ENCODE measurements around the gene INHBE. TPM values are rescaled to one million over a fixed set of nuclear protein-coding genes. Genes with fewer than 3 reads are reported as not detected.
A peak's percentile ranks its signal among the peaks of the same experiment; 100 is the strongest.

INHBE gene
- total RNA-seq, 4 donors from 2014 or later: not detected

DNA sequence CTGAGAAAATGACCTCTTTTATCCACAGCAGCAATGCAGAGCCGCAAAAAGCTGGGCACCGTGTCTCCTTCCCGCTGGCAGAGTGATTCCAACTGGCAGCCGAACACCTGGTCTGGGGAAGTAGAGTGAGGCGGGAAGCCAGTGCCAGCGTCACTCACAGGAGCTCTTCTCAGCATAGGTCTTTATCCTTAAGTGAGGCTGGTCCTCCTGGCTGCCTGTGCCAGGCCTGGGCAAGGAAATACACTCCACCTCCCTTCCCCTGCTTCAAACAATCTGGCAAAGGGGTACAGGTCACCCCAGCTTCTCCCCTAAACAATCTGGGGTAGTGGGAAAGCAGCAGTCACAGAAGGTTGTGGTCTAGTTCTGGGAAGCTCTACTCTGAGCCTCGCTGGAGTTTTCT lies 19.8 kb downstream of the INHBE start:
- no peaks in the 10 kb centered on the region for H3K36me3 ChIP-seq
- H3K4me3 ChIP-seq: peak overlapping the region in 1 of 4 donors; percentile 44
- intact Hi-C loops (cut with DNase I; ENCODE audit: low total_unique reads) (no loop called here), in situ Hi-C loops (cut with MboI; ENCODE audit: low pct_ligation_motif_present in 1 of 4, low pct_unique_long_range_greater_than_20kb in 1 of 4, low sequenced_read_pairs in 3 of 4) (no loop called here)
- DNase-seq: no peak
- no peaks in the 10 kb centered on the region for H3K9me3 ChIP-seq
- no peak overlapping the region for H3K27ac ChIP-seq
- WGBS, 2 donors (ENCODE audit: low coverage in 1 of 2): 48 to 67% methylated on average over 1 to 7 of the region's 7 CpGs
- TF ChIP-seq, protein P1, sequence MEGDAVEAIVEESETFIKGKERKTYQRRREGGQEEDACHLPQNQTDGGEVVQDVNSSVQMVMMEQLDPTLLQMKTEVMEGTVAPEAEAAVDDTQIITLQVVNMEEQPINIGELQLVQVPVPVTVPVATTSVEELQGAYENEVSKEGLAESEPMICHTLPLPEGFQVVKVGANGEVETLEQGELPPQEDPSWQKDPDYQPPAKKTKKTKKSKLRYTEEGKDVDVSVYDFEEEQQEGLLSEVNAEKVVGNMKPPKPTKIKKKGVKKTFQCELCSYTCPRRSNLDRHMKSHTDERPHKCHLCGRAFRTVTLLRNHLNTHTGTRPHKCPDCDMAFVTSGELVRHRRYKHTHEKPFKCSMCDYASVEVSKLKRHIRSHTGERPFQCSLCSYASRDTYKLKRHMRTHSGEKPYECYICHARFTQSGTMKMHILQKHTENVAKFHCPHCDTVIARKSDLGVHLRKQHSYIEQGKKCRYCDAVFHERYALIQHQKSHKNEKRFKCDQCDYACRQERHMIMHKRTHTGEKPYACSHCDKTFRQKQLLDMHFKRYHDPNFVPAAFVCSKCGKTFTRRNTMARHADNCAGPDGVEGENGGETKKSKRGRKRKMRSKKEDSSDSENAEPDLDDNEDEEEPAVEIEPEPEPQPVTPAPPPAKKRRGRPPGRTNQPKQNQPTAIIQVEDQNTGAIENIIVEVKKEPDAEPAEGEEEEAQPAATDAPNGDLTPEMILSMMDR (IDR thresholded peaks at IDR 0.05): no peak
- TF ChIP-seq EP300 (IDR thresholded peaks at IDR 0.05; ENCODE audit: low read depth) (no peak), POLR2A (IDR thresholded peaks at IDR 0.05) (no peak), POLR2AphosphoS5 (IDR thresholded peaks at IDR 0.05) (no peak)
- H3K4me1 ChIP-seq: peaks cover 15 to 39% (median 20%) of the 10 kb centered on the region in 4 donors
- H3K27me3 ChIP-seq: peaks cover 71% of the 10 kb centered on the region

DNA sequence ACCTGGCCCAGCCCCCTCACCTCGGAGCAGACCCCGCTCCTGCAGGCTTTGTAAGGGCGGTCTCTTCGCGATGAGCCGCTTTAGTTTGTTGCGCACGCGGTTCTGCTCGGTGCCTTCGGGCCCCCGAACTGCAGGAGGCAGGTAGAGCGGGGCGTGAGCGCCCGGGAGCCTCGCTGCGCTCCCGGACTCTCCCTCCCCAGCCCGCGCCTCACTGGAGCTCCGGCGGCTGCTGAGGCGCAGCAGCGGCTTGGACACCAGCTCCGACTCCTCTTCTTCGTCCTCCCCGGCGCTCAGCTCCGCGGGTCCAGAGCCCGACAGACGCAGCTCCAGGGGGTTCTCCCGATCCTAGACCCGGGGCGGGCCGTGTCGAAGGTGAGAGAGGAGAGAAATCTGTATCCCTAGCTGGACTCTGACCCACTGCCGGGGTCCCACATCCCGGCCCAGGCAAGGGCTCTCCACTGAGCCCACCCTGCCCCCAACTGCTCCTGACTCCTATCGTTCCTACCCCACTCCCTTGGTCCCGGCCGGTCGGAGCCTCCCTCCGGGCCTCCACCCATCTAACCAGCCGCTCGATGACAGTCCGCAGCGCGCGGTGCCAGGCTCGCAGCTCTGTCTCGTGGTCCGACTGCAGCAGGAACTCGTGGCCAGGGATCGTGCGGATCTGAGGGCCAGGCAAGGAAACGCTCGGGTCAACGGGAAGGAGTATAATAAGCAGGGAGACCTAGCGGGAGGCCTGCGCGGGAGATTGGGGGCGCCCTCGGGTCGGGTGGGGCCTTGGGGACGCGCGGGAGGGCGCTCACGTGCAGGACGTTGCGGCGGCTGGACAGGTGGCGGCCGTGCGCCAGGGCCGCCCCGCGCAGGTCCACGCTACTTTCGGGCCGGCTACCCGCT lies 20.4 kb downstream of the INHBE start:
- H3K4me1 ChIP-seq: peaks cover 15 to 41% (median 20%) of the 10 kb centered on the region in 4 donors
- H3K27me3 ChIP-seq: peaks cover 78% of the 10 kb centered on the region
- TF ChIP-seq POLR2A (IDR thresholded peaks at IDR 0.05) (no peak), EP300 (IDR thresholded peaks at IDR 0.05; ENCODE audit: low read depth) (no peak), POLR2AphosphoS5 (IDR thresholded peaks at IDR 0.05) (no peak)
- TF ChIP-seq, protein P1 (IDR thresholded peaks at IDR 0.05): no peak
- H3K9me3 ChIP-seq: no peaks in the 10 kb centered on the region
- no peak for DNase-seq
- H3K27ac ChIP-seq: no peak overlapping the region
- intact Hi-C loops (cut with DNase I; ENCODE audit: low total_unique reads) (loop anchor here (1.0 kb wide), 1 partner anchor 48 kb away; no protein-coding TSS in a partner anchor), in situ Hi-C loops (cut with MboI; ENCODE audit: low pct_ligation_motif_present in 1 of 4, low pct_unique_long_range_greater_than_20kb in 1 of 4, low sequenced_read_pairs in 3 of 4) (no loop called here)
- H3K4me3 ChIP-seq: peak overlapping the region; percentile 1 to 44 (median 24)
- WGBS, 2 donors (ENCODE audit: low coverage in 1 of 2): 23% methylated on average over 75 of the region's 84 CpGs; no CpG with 5 or more reads in 1 of the 2 donors
- H3K36me3 ChIP-seq: no peaks in the 10 kb centered on the region

DNA sequence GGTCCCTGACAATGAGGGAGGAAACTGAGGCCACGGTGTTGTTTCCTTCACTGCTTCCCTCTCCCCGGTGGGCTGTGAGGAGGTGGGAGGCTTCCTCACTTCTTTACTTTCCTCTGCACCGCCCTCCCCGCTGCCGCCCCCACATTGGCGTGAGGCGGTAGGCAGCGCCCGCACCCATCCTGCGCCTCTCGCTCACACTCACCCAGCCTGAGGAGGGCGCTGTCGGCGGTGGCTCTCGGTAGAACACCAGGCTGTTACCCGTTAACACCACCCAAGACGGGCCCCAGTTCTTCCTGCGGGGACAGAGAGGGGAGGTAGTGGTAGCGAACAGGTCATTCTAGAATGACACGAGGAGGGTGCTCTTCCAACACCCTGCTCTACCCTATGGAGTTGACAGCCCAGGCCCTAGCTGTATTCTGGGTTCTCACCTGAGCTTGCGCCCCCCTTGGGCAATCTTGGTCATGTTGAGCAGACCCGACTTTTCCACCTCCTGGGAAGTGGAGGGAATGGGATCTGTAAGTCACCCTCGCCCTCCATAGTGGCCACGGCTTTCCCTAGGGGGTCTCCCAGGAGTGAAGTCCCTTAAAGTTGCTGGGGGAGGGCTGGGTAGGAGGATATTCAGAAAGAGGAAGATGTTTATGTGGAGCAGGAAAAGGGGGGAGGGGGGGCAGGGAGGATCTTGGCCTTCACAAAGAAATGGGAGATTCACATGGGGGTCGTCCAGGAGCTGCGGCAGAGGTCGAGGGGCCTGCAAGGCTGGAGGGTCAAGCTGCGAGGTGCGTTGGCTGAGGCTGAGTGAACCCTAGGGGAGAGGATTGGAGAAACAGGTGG lies 21.3 kb downstream of the INHBE start:
- Histone ChIP-seq H3K36me3 (no peaks in the 10 kb centered on the region), H3K4me3 (peak overlapping the region; percentile 1 to 44 (median 24)), H3K4me1 (peaks cover 15 to 37% (median 17%) of the 10 kb centered on the region in 4 donors), H3K27me3 (peaks cover 86% of the 10 kb centered on the region), H3K27ac (peak overlapping the region; percentile 65 to 81 (median 78)), H3K9me3 (no peaks in the 10 kb centered on the region)
- in situ Hi-C loops (cut with MboI; ENCODE audit: low pct_ligation_motif_present in 1 of 4, low pct_unique_long_range_greater_than_20kb in 1 of 4, low sequenced_read_pairs in 3 of 4): no loop called here
- DNase-seq: peak; percentile 50
- TF ChIP-seq, protein P1 (IDR thresholded peaks at IDR 0.05): peak in 2 of 5 experiments; percentile 11 to 20
- TF ChIP-seq POLR2A (IDR thresholded peaks at IDR 0.05): no peak
- 14 to 54% methylated on average over 5 to 28 of the region's 29 CpGs for WGBS, 2 donors (ENCODE audit: low coverage in 1 of 2)
- intact Hi-C loops (cut with DNase I; ENCODE audit: low total_unique reads): loop anchor here (1.0 kb wide), 1 partner anchor 47 kb away; no protein-coding TSS in a partner anchor

Data from transverse colon (tissue), 4 donors.